ENCODE measurements around the gene CCR9. TPM values are rescaled to one million over a fixed set of nuclear protein-coding genes. Genes with fewer than 3 reads are reported as not detected.

CCR9 gene
- total RNA-seq, 2 donors from 2014 or later = not detected

GRCh38 chr3:45912435-45912834, 26.1 kb downstream of the CCR9 start:
- Histone ChIP-seq H3K4me3 (no peak overlapping the region), H3K36me3 (no peaks in the 10 kb centered on the region), H3K4me1 (peaks cover 0 to 5% of the 10 kb centered on the region in 2 donors), H3K9me3 (no peaks in the 10 kb centered on the region), H3K27ac (no peak overlapping the region), H3K27me3 (no peaks in the 10 kb centered on the region)
- TF ChIP-seq CTCF (IDR thresholded peaks at IDR 0.05) = no peak
- DNase-seq (ENCODE audit: low spot score) = no peak

- H3K4me1 ChIP-seq = peaks cover 0 to 5% of the 10 kb centered on the region in 2 donors
- H3K27me3 ChIP-seq = no peaks in the 10 kb centered on the region
- H3K36me3 ChIP-seq = no peaks in the 10 kb centered on the region
- no peak for TF ChIP-seq CTCF (IDR thresholded peaks at IDR 0.05)
- no peak for DNase-seq (ENCODE audit: low spot score)
- no peak overlapping the region for H3K4me3 ChIP-seq
- no peak overlapping the region for H3K27ac ChIP-seq
- H3K9me3 ChIP-seq = no peaks in the 10 kb centered on the region
Observed at GRCh38 chr3:45914362-45915058, 28.2 kb downstream of the CCR9 start.

- no peak for TF ChIP-seq CTCF (IDR thresholded peaks at IDR 0.05)
- peaks cover 5% of the 10 kb centered on the region for H3K36me3 ChIP-seq
- H3K4me3 ChIP-seq = no peak overlapping the region
- no peak for DNase-seq (ENCODE audit: low spot score)
- H3K27me3 ChIP-seq = no peaks in the 10 kb centered on the region
- H3K9me3 ChIP-seq = no peaks in the 10 kb centered on the region
- H3K27ac ChIP-seq = no peak overlapping the region
- peaks cover 0 to 5% of the 10 kb centered on the region in 2 donors for H3K4me1 ChIP-seq
Observed at GRCh38 chr3:45915059-45915439, 28.7 kb downstream of the CCR9 start.

GRCh38 chr3:45915518-45916231, 29.3 kb downstream of the CCR9 start:
- Histone ChIP-seq H3K27ac (no peak overlapping the region), H3K9me3 (no peaks in the 10 kb centered on the region), H3K4me3 (no peak overlapping the region), H3K27me3 (no peaks in the 10 kb centered on the region), H3K4me1 (peaks cover 0 to 5% of the 10 kb centered on the region in 2 donors), H3K36me3 (peaks cover 11% of the 10 kb centered on the region)
- no peak for TF ChIP-seq CTCF (IDR thresholded peaks at IDR 0.05)
- no peak for DNase-seq (ENCODE audit: low spot score)

- no peak for DNase-seq (ENCODE audit: low spot score)
- no peak for TF ChIP-seq CTCF (IDR thresholded peaks at IDR 0.05)
- Histone ChIP-seq H3K4me1 (peaks cover 0 to 5% of the 10 kb centered on the region in 2 donors), H3K36me3 (peaks cover 28% of the 10 kb centered on the region), H3K9me3 (no peaks in the 10 kb centered on the region), H3K4me3 (no peak overlapping the region), H3K27me3 (no peaks in the 10 kb centered on the region), H3K27ac (no peak overlapping the region)
Observed at GRCh38 chr3:45917146-45917898, 31.0 kb downstream of the CCR9 start.

All from right atrium auricular region (tissue), 2 donors.